Bronchial epithelial cell (primary cell): ENCODE results near the gene NGB. TPM values are rescaled to one million over a fixed set of nuclear protein-coding genes. Genes with fewer than 3 reads are reported as not detected.
A peak's percentile ranks its signal among the peaks of the same experiment; 100 is the strongest.

Experiments used
- DNase-seq: peaks from one replicate; pipeline ENCODE4 v3.0.0-alpha.2; 2010; ENCODE audit warnings: low read depth
- FAIRE-seq: peaks from 2 replicates; lab custom pipeline; 2011; peaks lifted over from hg19 to GRCh38; lab: Jason Lieb, UNC
- H3K27me3 ChIP-seq: 2 replicates; pipeline ENCODE4 v1.5.1; 2011; ENCODE audit warnings: low read length; ENCODE audit not compliant: control insufficient read depth, insufficient read depth
- H3K36me3 ChIP-seq: 2 replicates; pipeline ENCODE4 v1.5.1; 2011; ENCODE audit warnings: low read length; ENCODE audit not compliant: control insufficient read depth, insufficient read depth
- H3K4me3 ChIP-seq: 2 replicates; pipeline ENCODE4 v1.5.1; 2011; ENCODE audit warnings: mild to moderate bottlenecking, low read depth, low read length, control low read depth
- CTCF ChIP-seq: IDR thresholded peaks from 2 replicates; pipeline ENCODE4 v1.5.1; 2011; ENCODE audit warnings: mild to moderate bottlenecking, moderate library complexity, low read length, control low read depth, inconsistent platforms; ENCODE audit not compliant: insufficient read depth, severe bottlenecking
- total RNA-seq: library from RNA; depleted of rRNA; stranded (reverse); fragments of >200 nt; gene quantifications from 2 replicates; pipeline ENCODE4 v1.2.1, GENCODE V29; 2014

Gene NGB
- total RNA-seq, 1 donor from 2014 or later, result 0.26 TPM

- no peak for TF ChIP-seq CTCF
- DNase-seq (no peak), FAIRE-seq (no peak)
- Histone ChIP-seq H3K36me3 (no peaks in the 10 kb centered on the region), H3K27me3 (peaks cover 2% of the 10 kb centered on the region), H3K4me3 (no peak overlapping the region)
Observed at GRCh38 chr14:77253333-77254190, 17.4 kb downstream of the NGB start.

DNA sequence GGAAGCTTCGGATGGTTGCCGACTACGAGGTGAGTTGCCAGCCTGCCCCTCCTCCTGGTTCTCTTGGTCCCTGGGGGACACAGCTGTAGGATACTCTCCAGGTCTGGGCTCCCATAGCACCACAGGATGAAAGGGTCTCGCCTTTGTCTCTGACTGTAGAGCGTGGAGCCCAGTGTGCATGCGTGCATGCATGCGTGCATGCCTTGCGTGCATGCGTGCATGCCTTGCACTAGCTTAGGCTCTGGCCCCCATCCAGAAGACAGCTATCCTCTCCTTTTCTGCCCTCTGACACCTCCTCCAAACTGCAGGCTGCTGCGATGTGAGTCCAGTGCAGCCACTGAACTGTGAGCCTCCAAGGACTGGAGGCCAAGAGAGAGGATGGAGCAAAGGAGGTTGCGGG lies 19.1 kb downstream of the NGB start:
- Histone ChIP-seq H3K36me3 (no peaks in the 10 kb centered on the region), H3K27me3 (peaks cover 2% of the 10 kb centered on the region), H3K4me3 (no peak overlapping the region)
- FAIRE-seq (no peak), DNase-seq (no peak)
- TF ChIP-seq CTCF, result no peak

DNA sequence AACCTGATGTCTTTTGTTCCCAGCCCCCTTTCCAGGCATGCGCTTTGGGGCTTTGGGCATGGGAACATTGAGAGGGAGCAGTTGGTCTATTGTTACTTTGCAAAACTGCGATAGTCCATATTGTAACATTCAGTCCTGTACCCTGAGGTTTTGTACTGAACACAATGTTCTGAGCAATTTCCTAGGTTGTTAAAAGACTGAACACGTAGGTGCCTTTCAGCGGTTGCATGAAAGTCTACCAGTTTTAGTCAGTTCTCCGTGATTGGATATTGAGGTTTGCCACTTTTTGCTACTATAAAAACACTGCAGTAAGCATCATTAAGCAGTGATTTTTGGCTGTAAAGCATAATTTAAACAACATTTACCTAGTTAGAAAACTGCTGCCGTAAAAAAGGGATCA lies 20.1 kb downstream of the NGB start:
- no peak overlapping the region for H3K4me3 ChIP-seq
- H3K27me3 ChIP-seq, result peaks cover under 1% of the 10 kb centered on the region
- no peak for TF ChIP-seq CTCF
- FAIRE-seq (no peak), DNase-seq (no peak)
- no peaks in the 10 kb centered on the region for H3K36me3 ChIP-seq

DNA sequence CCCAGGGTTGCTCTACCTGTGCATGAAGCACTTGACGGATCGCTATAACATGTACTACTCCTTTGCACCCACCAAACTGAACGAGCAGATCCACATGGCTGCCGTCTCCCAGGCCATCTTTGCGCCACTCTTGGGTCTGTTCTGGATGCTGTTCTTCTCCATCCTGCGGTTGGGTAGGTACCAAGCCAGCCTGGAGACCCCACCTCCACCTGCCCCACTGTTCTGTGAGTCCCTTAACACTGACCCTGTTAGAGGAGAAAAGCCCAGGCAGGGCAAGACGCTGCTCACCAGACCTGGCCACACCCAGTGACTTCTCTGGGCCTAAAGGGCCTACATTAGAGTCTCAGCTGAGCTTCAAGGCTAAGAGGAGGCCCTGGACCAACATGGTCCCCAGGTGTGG lies 21.7 kb downstream of the NGB start:
- FAIRE-seq (no peak), DNase-seq (no peak)
- H3K36me3 ChIP-seq, result no peaks in the 10 kb centered on the region
- no peak for TF ChIP-seq CTCF
- H3K4me3 ChIP-seq, result no peak overlapping the region
- no peaks in the 10 kb centered on the region for H3K27me3 ChIP-seq

DNA sequence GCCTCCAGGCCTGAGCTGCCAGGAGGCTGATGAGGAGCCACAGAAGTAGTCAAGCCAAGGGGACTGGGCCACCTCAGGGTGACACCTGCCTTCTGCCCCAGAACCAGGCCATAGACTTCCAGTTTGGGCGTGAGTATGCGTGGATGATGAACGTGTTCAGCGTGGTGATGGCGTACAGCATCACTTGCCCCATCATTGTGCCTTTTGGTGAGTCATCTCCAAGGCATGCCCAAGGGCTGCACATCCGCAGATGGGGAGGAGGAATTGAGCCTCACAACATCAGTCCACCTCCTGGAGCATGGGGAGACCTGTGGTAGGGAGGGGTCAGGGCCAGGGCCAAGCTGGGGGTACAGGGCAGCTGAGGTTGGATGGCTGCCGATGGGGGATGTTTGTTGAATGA lies 22.3 kb downstream of the NGB start:
- no peaks in the 10 kb centered on the region for H3K27me3 ChIP-seq
- H3K36me3 ChIP-seq, result no peaks in the 10 kb centered on the region
- no peak for TF ChIP-seq CTCF
- DNase-seq (peak; percentile 23), FAIRE-seq (no peak)
- no peak overlapping the region for H3K4me3 ChIP-seq
